ENCODE results near the gene DENR.

The DENR gene

DNA sequence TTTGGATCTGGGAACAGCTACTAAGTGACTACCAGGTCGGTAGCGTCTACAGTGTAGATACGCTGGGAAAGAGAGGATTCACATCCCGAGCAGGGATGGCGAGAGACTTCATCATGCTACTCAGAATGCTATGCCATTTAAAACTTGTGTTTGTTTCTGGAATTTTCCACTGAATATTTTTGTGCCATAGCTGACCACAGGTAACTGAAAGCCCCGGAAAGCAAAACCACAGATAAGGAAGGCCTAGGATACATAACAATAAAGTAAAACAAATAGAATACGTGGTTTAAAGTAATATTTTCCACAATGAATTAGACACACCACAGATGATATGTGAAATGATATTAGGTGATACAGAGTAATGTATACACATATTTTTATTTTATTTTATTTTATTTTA is 14.1 kb upstream of the DENR start:
- DNase-seq (ENCODE audit: low spot score), result peak; percentile 2
- no peaks in the 10 kb centered on the region for H3K4me1 ChIP-seq (ENCODE audit: insufficient read depth, poor library complexity, severe bottlenecking)
- H3K27me3 ChIP-seq (ENCODE audit: insufficient read depth, poor library complexity, severe bottlenecking), result no peaks in the 10 kb centered on the region
- TF ChIP-seq, protein P1, sequence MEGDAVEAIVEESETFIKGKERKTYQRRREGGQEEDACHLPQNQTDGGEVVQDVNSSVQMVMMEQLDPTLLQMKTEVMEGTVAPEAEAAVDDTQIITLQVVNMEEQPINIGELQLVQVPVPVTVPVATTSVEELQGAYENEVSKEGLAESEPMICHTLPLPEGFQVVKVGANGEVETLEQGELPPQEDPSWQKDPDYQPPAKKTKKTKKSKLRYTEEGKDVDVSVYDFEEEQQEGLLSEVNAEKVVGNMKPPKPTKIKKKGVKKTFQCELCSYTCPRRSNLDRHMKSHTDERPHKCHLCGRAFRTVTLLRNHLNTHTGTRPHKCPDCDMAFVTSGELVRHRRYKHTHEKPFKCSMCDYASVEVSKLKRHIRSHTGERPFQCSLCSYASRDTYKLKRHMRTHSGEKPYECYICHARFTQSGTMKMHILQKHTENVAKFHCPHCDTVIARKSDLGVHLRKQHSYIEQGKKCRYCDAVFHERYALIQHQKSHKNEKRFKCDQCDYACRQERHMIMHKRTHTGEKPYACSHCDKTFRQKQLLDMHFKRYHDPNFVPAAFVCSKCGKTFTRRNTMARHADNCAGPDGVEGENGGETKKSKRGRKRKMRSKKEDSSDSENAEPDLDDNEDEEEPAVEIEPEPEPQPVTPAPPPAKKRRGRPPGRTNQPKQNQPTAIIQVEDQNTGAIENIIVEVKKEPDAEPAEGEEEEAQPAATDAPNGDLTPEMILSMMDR (IDR thresholded peaks at IDR 0.05; ENCODE audit: poor library complexity, severe bottlenecking), result no peak
- no peaks in the 10 kb centered on the region for H3K9me3 ChIP-seq (ENCODE audit: severe bottlenecking)
- no peak overlapping the region for H3K27ac ChIP-seq (ENCODE audit: poor library complexity, severe bottlenecking)
- ATAC-seq (ENCODE audit: low read depth), result no peak
- H3K36me3 ChIP-seq (ENCODE audit: low read depth), result no peaks in the 10 kb centered on the region
- H3K4me3 ChIP-seq (ENCODE audit: severe bottlenecking), result no peak overlapping the region

DNA sequence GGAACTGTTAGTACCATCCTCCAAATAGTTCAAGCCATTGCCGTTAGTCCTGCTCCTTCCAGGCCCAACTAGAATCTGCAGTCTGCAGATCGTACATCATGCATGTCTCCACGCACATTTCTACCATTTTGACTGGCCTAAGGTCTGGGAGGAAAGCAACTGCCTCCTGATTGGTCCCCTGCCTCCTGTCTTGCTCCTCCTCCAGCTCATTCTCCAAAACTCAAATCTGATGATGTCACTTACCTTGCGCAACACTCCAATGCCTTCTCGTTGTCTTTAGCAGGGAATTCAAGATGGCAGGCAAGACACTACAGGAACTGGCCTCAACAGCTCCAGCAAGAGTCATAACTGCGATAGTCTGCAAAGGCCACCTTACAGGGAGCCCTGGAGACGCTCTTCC is 12.3 kb upstream of the DENR start:
- TF ChIP-seq, protein P1 (IDR thresholded peaks at IDR 0.05; ENCODE audit: poor library complexity, severe bottlenecking), result no peak
- Histone ChIP-seq H3K36me3 (ENCODE audit: low read depth) (no peaks in the 10 kb centered on the region), H3K4me3 (ENCODE audit: severe bottlenecking) (no peak overlapping the region), H3K9me3 (ENCODE audit: severe bottlenecking) (no peaks in the 10 kb centered on the region), H3K27me3 (ENCODE audit: insufficient read depth, poor library complexity, severe bottlenecking) (no peaks in the 10 kb centered on the region), H3K27ac (ENCODE audit: poor library complexity, severe bottlenecking) (no peak overlapping the region), H3K4me1 (ENCODE audit: insufficient read depth, poor library complexity, severe bottlenecking) (no peaks in the 10 kb centered on the region)
- peak; percentile 2 for DNase-seq (ENCODE audit: low spot score)
- ATAC-seq (ENCODE audit: low read depth), result no peak

DNA sequence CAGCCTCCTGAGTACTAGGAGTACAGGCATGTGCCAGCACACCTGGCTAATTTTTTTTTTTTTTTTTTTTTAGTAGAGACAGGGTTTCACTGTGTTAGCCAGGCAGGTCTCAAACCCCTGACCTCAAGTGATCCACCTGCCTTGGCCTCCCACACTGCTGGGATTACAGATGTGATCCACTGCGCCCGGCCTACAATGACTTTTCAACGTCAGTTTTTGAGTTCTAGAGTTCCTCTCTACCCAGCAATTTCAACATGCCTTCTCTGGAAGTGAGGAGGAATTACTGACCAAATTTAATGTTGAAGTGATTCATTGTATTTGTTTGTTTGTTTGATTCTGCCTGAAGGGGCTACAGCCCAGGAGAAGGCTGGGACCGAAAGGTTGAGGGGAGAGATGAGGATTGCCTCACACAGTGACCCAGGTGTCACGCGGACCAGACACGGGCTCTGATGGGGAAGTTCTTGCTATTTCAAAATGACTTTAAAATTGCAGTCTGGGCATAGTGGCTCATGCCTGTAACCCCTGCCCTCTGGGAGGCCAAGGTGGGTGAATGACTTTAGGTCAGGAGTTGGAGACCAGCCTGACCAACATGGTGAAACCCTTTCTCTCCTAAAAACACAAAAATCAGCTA is 8.6 kb upstream of the DENR start:
- Histone ChIP-seq H3K4me1 (ENCODE audit: insufficient read depth, poor library complexity, severe bottlenecking) (no peaks in the 10 kb centered on the region), H3K27me3 (ENCODE audit: insufficient read depth, poor library complexity, severe bottlenecking) (no peaks in the 10 kb centered on the region), H3K27ac (ENCODE audit: poor library complexity, severe bottlenecking) (no peak overlapping the region), H3K9me3 (ENCODE audit: severe bottlenecking) (no peaks in the 10 kb centered on the region), H3K36me3 (ENCODE audit: low read depth) (no peaks in the 10 kb centered on the region), H3K4me3 (ENCODE audit: severe bottlenecking) (no peak overlapping the region)
- TF ChIP-seq, protein P1 (IDR thresholded peaks at IDR 0.05; ENCODE audit: poor library complexity, severe bottlenecking), result no peak
- DNase-seq (ENCODE audit: low spot score) (no peak), ATAC-seq (ENCODE audit: low read depth) (no peak)

DNA sequence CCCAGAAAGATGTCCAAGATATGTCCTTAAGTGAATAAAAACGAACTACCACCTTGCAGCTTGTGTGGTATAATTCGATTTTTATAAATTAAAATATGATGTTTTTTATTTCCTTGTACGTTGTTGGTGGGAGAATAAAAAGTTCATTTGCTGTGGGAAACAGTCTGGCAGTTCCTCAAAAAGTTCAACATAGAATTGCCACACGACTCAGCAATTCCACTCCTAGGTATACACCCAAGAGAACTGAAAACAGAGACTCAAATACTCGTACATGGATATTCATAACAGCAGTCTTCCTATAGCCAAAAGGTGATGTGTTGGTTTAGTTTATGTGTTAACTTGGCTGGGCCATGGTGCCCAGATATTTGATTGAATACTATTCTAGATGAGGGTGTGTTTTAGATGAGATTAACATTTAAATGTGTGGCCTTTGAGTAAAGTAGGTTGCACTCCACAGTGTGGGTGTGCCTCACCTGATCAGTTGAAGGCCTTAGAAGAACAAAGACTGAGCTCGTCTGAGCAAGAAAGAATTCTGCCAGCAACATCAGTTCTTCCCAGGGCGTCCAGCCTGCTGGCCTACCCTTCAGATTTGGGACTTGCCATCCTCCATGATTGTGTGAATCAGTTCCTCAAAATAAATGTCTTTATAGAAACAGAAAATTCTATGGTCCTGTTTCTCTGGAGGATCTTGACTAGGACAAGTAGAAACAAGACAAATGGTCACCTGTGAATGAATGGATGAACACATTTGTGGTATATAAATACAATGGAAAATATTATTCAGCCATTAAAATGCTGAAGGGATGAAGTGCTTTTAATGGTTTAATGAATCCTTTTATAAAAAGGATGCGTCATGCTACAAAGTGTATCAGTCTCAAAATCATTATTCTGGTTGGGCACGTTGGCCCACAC is 5.1 kb upstream of the DENR start:
- no peak for DNase-seq (ENCODE audit: low spot score)
- Histone ChIP-seq H3K27ac (ENCODE audit: poor library complexity, severe bottlenecking) (no peak overlapping the region), H3K36me3 (ENCODE audit: low read depth) (no peaks in the 10 kb centered on the region), H3K9me3 (ENCODE audit: severe bottlenecking) (no peaks in the 10 kb centered on the region), H3K4me1 (ENCODE audit: insufficient read depth, poor library complexity, severe bottlenecking) (peaks cover 6% of the 10 kb centered on the region), H3K4me3 (ENCODE audit: severe bottlenecking) (no peak overlapping the region), H3K27me3 (ENCODE audit: insufficient read depth, poor library complexity, severe bottlenecking) (no peaks in the 10 kb centered on the region)
- TF ChIP-seq, protein P1 (IDR thresholded peaks at IDR 0.05; ENCODE audit: poor library complexity, severe bottlenecking), result no peak
- ATAC-seq (ENCODE audit: low read depth), result no peak

Measured in RWPE2 (cell line).